ENCODE results near the gene MRPS26. TPM values are rescaled to one million over a fixed set of nuclear protein-coding genes. Genes with fewer than 3 reads are reported as not detected.

Gene MRPS26
- total RNA-seq, 1 experiment from 2014 or later: 84.3 TPM

GRCh38 chr20:3039426-3039825, 6.4 kb upstream of the MRPS26 start:
- Histone ChIP-seq H3K9me2 (ENCODE audit: insufficient read depth) (no peaks in the 10 kb centered on the region), H3K36me3 (ENCODE audit: control insufficient read depth in 1 of 2, insufficient read depth in 2 of 2, low read length in 2 of 2) (peaks cover 3 to 11% of the 10 kb centered on the region in 2 experiments; a peak in 3 of 4 replicates), H3K9ac (ENCODE audit: low read length) (no peak overlapping the region), H3K27ac (ENCODE audit: low read depth, low read length) (no peak overlapping the region), H3K4me3 (replicated peaks in 1 of 2; ENCODE audit: low read depth in 1 of 2, low read length in 2 of 2) (no peak overlapping the region), H3K9me3 (ENCODE audit: control insufficient read depth in 1 of 2, insufficient read depth in 1 of 2, low read depth in 1 of 2, low read length in 2 of 2) (no peaks in the 10 kb centered on the region), H3K27me3 (ENCODE audit: insufficient read depth, low read length) (no peaks in the 10 kb centered on the region), H4K20me1 (ENCODE audit: insufficient read depth) (no peaks in the 10 kb centered on the region), H3K79me2 (ENCODE audit: insufficient read depth, low read length) (no peaks in the 10 kb centered on the region), H2AFZ (ENCODE audit: low read depth, low read length, poor library complexity, severe bottlenecking) (no peak overlapping the region), H3K4me1 (ENCODE audit: control insufficient read depth in 1 of 2, insufficient read depth in 2 of 2, low read length in 2 of 2) (peaks cover 4 to 9% of the 10 kb centered on the region in 2 experiments; a peak in 2 of 4 replicates), H3K4me2 (ENCODE audit: low read length) (no peak overlapping the region)
- intact Hi-C loops (cut with micrococcal nuclease): no loop called here
- ChIA-PET RAD21 (ENCODE audit: low non-redundant PET in 1 of 2, low total read pairs in 2 of 2, uncharacterized antibody in 2 of 2, unreplicated experiment in 2 of 2) (no interaction called here), POLR2A (no interaction called here), CTCF (no interaction called here)
- TF ChIP-seq, protein P1, sequence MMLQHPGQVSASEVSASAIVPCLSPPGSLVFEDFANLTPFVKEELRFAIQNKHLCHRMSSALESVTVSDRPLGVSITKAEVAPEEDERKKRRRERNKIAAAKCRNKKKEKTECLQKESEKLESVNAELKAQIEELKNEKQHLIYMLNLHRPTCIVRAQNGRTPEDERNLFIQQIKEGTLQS (IDR thresholded peaks at IDR 0.05): no peak
- TF ChIP-seq JUND (IDR thresholded peaks at IDR 0.05): no peak
- TF ChIP-seq CTCF (IDR thresholded peaks at IDR 0.05 in 2 of 3, conservative IDR thresholded peaks at IDR 0.05 in 1 of 3; ENCODE audit: borderline replicate concordance in 1 of 3, insufficient read depth in 1 of 3, low read depth in 2 of 3, low read length in 2 of 3): no peak
- no peak for TF ChIP-seq POLR2A (IDR thresholded peaks at IDR 0.05; ENCODE audit: borderline replicate concordance, extremely low read depth, insufficient read depth, insufficient read length)
- no peak for TF ChIP-seq CEBPB (IDR thresholded peaks at IDR 0.05; ENCODE audit: low read depth)
- TF ChIP-seq EZH2phosphoT487 (IDR thresholded peaks at IDR 0.05; ENCODE audit: borderline replicate concordance): no peak
- TF ChIP-seq, protein P2, sequence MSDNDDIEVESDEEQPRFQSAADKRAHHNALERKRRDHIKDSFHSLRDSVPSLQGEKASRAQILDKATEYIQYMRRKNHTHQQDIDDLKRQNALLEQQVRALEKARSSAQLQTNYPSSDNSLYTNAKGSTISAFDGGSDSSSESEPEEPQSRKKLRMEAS (IDR thresholded peaks at IDR 0.05): no peak
- TF ChIP-seq EZH2 (IDR thresholded peaks at IDR 0.05): no peak
- no peak for TF ChIP-seq RAD21 (IDR thresholded peaks at IDR 0.05; ENCODE audit: low read depth)
- TF ChIP-seq, protein P3, sequence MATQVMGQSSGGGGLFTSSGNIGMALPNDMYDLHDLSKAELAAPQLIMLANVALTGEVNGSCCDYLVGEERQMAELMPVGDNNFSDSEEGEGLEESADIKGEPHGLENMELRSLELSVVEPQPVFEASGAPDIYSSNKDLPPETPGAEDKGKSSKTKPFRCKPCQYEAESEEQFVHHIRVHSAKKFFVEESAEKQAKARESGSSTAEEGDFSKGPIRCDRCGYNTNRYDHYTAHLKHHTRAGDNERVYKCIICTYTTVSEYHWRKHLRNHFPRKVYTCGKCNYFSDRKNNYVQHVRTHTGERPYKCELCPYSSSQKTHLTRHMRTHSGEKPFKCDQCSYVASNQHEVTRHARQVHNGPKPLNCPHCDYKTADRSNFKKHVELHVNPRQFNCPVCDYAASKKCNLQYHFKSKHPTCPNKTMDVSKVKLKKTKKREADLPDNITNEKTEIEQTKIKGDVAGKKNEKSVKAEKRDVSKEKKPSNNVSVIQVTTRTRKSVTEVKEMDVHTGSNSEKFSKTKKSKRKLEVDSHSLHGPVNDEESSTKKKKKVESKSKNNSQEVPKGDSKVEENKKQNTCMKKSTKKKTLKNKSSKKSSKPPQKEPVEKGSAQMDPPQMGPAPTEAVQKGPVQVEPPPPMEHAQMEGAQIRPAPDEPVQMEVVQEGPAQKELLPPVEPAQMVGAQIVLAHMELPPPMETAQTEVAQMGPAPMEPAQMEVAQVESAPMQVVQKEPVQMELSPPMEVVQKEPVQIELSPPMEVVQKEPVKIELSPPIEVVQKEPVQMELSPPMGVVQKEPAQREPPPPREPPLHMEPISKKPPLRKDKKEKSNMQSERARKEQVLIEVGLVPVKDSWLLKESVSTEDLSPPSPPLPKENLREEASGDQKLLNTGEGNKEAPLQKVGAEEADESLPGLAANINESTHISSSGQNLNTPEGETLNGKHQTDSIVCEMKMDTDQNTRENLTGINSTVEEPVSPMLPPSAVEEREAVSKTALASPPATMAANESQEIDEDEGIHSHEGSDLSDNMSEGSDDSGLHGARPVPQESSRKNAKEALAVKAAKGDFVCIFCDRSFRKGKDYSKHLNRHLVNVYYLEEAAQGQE (IDR thresholded peaks at IDR 0.05; ENCODE audit: low read depth): no peak
- TF ChIP-seq SIN3A (IDR thresholded peaks at IDR 0.05; ENCODE audit: low read depth): no peak
- no peak for TF ChIP-seq SRF (IDR thresholded peaks at IDR 0.05; ENCODE audit: low read depth)
- no peak for TF ChIP-seq POLR2AphosphoS5 (IDR thresholded peaks at IDR 0.05; ENCODE audit: low read depth, low read length)
- TF ChIP-seq ZBTB33 (IDR thresholded peaks at IDR 0.05; ENCODE audit: extremely low read depth, insufficient replicate concordance, low read length): no peak
- no peak for TF ChIP-seq FOSL1 (IDR thresholded peaks at IDR 0.05; ENCODE audit: low read depth)
- no peak for TF ChIP-seq SP1 (IDR thresholded peaks at IDR 0.05; ENCODE audit: low read depth)
- no peak for TF ChIP-seq ELF1 (IDR thresholded peaks at IDR 0.05; ENCODE audit: borderline replicate concordance, low read depth)
- TF ChIP-seq EGR1 (IDR thresholded peaks at IDR 0.05; ENCODE audit: low read depth): no peak
- BruUV-seq (replicated peaks): no TSS peak
- ATAC-seq (no peak), DNase-seq (ENCODE audit: low read depth, low spot score) (no peak)

All from HCT116 (cell line).